Ectodermal cell (in vitro differentiated cells): Measurements from ENCODE around the gene LRCOL1.

ENCODE experiments used
- H3K27ac ChIP-seq: 2 replicates; pipeline ENCODE4 v1.7.0; 2013; ENCODE audit warnings: mild to moderate bottlenecking, low read depth, low read length; ENCODE audit not compliant: insufficient read depth, poor library complexity, severe bottlenecking
- H3K27me3 ChIP-seq: 2 replicates; pipeline ENCODE4 v1.7.0; 2013; ENCODE audit warnings: mild to moderate bottlenecking, low read length; ENCODE audit not compliant: insufficient read depth, control insufficient read depth, poor library complexity, severe bottlenecking
- H3K36me3 ChIP-seq: one replicate; pipeline ENCODE4 v1.7.0; 2013; ENCODE audit warnings: low read length; ENCODE audit not compliant: control insufficient read depth, insufficient read depth
- H3K4me1 ChIP-seq: one replicate; pipeline ENCODE4 v1.7.0; 2013; ENCODE audit warnings: low read length; ENCODE audit not compliant: control insufficient read depth, insufficient read depth
- H3K4me3 ChIP-seq: 2 replicates; pipeline ENCODE4 v1.7.0; 2013; ENCODE audit warnings: low read depth, low read length, control low read depth; ENCODE audit not compliant: insufficient read depth
- H3K9me3 ChIP-seq: 2 replicates; pipeline ENCODE4 v1.7.0; 2013; ENCODE audit warnings: mild to moderate bottlenecking, low read length, moderate library complexity; ENCODE audit not compliant: control insufficient read depth
- WGBS, 2 experiments: methylation state at CpG; one replicate each; pipeline ENCODE4 v1.1.7; 2013; ENCODE audit warnings: missing lambda C conversion rate in 2 of 2; 5-methylcytosine and 5-hydroxymethylcytosine counted together

Gene LRCOL1

DNA sequence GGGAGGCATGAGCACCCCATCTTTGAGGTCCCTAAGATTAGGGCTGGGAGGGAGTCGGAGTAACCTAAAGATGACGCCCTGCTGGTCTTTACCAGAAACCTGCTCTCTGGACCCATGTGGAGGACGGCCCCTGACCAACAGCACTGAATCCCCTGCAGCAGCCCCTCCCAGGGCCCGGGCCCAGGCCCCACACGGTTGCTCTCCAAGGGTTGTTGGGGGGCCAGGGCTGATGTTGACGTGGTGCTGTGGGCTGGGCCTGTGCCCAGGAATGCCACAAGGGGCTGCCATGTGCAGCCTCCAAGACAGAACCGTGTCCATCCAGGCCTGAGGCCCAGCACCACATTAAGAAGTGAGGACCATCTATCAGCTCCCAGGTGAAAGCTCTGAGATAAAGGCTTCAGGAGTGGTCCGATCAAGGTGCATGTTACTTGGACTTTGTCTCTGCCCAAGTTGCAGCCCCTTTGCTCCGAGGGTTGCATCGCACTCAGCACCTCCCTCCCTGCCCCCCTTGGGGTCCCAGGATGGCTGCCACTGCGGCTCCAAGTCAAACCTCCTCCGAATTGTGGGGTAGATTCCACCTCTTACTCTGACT, 29.6 kb downstream of the LRCOL1 start:
- no peak overlapping the region for H3K4me3 ChIP-seq
- 91% methylated on average over 12 of the region's 12 CpGs for whole genome bisulfite sequencing, 2 experiments
- no peaks in the 10 kb centered on the region for H3K9me3 ChIP-seq
- H3K36me3 ChIP-seq, result peaks cover 10% of the 10 kb centered on the region
- H3K4me1 ChIP-seq, result peaks cover 13% of the 10 kb centered on the region
- H3K27me3 ChIP-seq, result peaks cover 53% of the 10 kb centered on the region
- H3K27ac ChIP-seq, result no peak overlapping the region

DNA sequence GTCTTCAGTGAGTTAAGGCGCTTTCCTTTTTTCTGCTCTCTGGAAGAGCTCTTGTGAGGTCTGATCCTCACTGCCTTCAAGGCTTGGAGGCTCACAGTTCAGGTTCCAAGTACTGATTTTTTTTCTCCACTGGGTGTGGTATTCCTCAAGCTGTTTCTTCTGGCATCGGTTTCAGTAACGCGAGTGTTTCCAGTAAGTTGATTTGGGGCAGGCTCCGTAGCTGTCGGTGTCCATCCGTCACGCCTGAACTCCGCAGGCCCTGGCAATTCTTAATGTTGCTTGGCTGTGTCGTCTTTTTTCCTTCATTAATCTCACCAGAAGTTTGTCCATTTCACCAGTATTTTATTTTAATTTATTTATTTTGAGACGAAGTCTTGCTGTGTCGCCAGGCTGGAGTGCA, 30.6 kb downstream of the LRCOL1 start:
- H3K36me3 ChIP-seq, result peaks cover 12% of the 10 kb centered on the region
- H3K4me3 ChIP-seq, result no peak overlapping the region
- WGBS, 2 experiments, result 85 to 93% methylated on average over 12 of the region's 12 CpGs

DNA sequence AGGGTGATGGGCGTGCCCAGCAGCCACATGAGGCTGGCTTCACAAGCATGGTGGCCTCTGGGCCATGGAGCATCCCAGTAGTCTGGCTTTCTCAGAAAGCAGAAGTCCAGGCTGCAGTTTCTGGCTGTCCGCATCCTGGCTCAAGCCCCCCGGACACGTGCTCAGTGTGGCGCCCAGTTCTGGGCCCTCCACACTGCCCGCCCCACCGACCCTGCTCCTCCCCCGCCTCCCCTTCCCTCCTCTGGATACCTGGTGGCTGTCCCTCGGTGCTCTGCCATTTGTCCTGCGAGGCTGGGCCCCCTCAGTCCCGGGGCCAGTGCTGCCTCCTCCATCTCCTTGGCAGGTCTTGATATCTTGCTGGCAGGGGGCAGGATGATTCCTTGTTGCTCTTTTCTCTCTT, 31.6 kb downstream of the LRCOL1 start:
- Histone ChIP-seq H3K9me3 (no peaks in the 10 kb centered on the region), H3K4me3 (no peak overlapping the region), H3K27ac (no peak overlapping the region), H3K27me3 (peaks cover 34% of the 10 kb centered on the region), H3K36me3 (peaks cover 20% of the 10 kb centered on the region), H3K4me1 (peaks cover 10% of the 10 kb centered on the region)
- 90 to 91% methylated on average over 11 of the region's 11 CpGs for WGBS, 2 experiments

More for the DNA sequence above, 30.6 kb downstream of the LRCOL1 start:
- no peaks in the 10 kb centered on the region for H3K9me3 ChIP-seq
- H3K4me1 ChIP-seq, result peaks cover 13% of the 10 kb centered on the region
- H3K27me3 ChIP-seq, result peaks cover 43% of the 10 kb centered on the region
- no peak overlapping the region for H3K27ac ChIP-seq

DNA sequence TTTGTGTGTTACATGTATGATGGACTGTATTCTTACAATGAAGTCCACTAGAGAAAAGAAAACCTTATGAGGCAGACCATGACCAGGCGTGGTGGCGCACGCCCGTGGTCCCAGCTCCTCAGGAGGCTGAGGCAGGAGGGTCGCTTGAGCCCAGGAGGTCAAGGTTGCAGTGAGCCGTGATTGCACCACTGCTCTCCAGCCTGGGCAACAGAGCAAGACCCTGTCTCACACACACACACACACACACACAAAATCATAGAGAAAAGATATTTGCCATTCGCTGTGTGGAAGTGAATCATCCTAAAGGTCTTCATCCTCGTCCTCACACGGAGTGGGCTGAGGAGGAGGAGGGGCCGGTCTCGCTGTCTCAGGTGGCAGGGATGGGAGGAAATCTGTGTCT, 32.3 kb downstream of the LRCOL1 start:
- H3K4me1 ChIP-seq, result peaks cover 7% of the 10 kb centered on the region
- H3K27me3 ChIP-seq, result peaks cover 27% of the 10 kb centered on the region
- peaks cover 21% of the 10 kb centered on the region for H3K36me3 ChIP-seq
- WGBS, 2 experiments, result 95 to 96% methylated on average over 11 of the region's 11 CpGs
- H3K4me3 ChIP-seq, result no peak overlapping the region
- H3K27ac ChIP-seq, result no peak overlapping the region
- no peaks in the 10 kb centered on the region for H3K9me3 ChIP-seq

DNA sequence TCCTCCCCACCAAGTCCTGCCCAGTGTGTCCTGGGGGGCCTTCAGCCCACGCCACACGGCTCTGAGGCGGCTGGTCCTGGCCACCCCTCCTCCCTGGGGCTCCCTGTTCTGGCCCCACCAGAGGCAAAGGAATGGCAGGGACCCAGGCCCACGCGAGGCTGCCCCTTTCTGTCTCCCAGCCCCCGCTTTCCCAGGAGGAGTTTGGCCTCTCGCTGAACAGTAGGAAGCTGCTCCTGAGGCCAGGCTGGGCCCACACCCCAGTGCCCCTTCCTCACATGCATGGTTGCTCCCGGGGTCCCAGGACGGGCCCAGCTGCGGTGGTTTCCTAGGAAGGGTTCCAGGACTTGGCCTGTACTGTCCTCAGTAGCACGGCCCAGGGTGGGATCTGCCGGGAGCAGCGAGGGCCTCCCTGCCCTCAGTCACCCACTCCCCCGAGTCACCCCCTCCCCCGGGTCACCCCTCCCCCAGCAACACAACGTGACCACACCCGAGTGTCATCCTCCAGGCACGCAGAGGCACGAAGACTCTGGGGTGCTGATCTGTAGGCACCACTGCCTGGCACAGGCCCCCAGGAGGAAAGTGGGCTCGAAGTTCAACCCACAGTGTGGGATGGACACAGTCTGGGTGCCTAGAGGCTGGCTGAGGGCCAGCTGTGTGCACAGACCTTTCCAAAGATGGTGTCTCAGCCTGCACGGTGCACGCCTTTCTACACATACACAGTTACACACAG, 33.0 kb downstream of the LRCOL1 start:
- H3K27ac ChIP-seq, result no peak overlapping the region
- H3K4me3 ChIP-seq, result no peak overlapping the region
- 93 to 95% methylated on average over 22 of the region's 22 CpGs for WGBS, 2 experiments
- peaks cover 21% of the 10 kb centered on the region for H3K36me3 ChIP-seq
- H3K9me3 ChIP-seq, result no peaks in the 10 kb centered on the region
- H3K4me1 ChIP-seq, result peaks cover 2% of the 10 kb centered on the region
- peaks cover 19% of the 10 kb centered on the region for H3K27me3 ChIP-seq

DNA sequence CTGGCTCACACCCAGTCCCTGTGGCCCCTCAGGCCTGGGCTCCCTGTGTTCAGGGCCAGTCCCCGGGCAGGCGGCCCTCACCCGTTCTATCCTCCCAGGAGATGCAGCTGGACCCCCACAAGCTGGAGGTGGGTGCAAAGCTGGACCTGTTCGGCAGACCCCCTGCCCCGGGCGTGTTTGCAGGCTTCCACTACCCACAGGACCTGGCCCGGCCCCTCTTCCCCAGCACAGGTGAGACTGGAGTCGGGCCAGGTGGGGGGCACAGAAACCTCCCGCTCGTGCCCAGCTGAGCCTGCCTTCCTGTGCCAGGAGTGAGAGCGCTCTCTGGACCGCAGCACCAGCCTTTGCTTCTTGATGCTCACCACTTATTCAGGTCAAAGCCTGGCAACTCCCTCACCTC, 33.7 kb downstream of the LRCOL1 start:
- no peaks in the 10 kb centered on the region for H3K4me1 ChIP-seq
- peaks cover 21% of the 10 kb centered on the region for H3K36me3 ChIP-seq
- no peaks in the 10 kb centered on the region for H3K9me3 ChIP-seq
- 94 to 95% methylated on average over 12 of the region's 12 CpGs for WGBS, 2 experiments
- H3K4me3 ChIP-seq, result no peak overlapping the region
- peaks cover 12% of the 10 kb centered on the region for H3K27me3 ChIP-seq
- H3K27ac ChIP-seq, result no peak overlapping the region

DNA sequence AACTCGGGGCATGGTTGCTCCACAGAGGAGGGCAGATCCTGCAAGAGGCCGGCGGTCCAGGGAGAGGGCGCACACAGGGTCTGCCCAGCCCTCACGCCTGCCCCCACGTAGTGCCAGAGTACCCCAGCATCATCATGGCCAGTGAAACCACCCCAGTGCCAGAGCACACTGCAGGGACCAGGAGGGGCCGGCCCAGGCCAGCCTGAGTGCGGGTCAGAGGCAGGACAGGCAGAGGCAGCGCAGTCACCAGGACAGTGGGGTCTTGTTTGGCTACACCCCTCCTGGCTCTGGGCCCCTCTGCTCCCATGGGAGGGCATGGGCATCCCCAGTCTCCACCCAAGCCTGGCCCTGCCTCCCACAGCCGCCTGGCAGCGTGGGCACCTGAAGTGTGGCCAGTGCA, 34.7 kb downstream of the LRCOL1 start:
- H3K4me1 ChIP-seq, result no peaks in the 10 kb centered on the region
- H3K27me3 ChIP-seq, result peaks cover 2% of the 10 kb centered on the region
- H3K27ac ChIP-seq, result no peak overlapping the region
- H3K9me3 ChIP-seq, result no peaks in the 10 kb centered on the region
- WGBS, 2 experiments, result 94 to 97% methylated on average over 11 of the region's 11 CpGs
- no peak overlapping the region for H3K4me3 ChIP-seq
- peaks cover 21% of the 10 kb centered on the region for H3K36me3 ChIP-seq

DNA sequence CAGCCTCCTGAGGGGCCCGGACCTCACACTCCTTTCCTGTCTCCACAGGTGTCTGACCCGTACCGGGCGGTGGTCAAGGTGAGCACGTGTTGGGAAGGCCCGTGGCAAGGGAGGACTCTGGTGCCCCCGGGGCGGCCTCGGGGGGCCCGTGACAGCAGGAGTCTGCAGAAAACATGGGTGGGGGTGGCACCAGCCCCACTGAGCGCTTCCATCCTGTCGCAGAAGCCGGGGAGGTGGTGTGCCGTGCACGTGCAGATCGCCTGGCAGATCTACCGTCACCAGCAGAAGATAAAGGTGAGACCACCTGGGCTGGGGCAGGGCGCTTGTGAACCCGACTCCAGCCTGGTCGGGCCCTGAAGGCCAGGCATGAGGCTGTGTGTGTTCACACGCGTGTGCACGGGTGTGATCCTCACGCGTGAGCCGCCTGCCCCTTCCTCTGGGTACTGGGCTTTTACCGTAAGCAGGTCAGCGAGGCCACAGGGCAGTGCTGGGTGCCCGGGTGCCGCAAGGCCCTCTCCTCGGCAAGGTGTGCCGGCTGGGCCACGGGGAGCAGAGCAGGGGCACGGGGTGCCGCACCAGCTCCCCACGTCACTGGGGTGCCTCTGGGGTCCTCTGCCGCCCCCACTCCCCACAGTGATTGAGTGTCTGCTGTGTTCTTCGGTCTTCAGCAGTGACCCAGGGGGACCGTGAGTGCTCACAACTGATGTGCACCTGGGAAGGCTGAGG, 35.9 kb downstream of the LRCOL1 start:
- Histone ChIP-seq H3K4me3 (no peak overlapping the region), H3K27me3 (no peaks in the 10 kb centered on the region), H3K9me3 (no peaks in the 10 kb centered on the region), H3K4me1 (no peaks in the 10 kb centered on the region), H3K36me3 (peaks cover 21% of the 10 kb centered on the region), H3K27ac (no peak overlapping the region)
- WGBS, 2 experiments, result 96% methylated on average over 39 of the region's 39 CpGs

DNA sequence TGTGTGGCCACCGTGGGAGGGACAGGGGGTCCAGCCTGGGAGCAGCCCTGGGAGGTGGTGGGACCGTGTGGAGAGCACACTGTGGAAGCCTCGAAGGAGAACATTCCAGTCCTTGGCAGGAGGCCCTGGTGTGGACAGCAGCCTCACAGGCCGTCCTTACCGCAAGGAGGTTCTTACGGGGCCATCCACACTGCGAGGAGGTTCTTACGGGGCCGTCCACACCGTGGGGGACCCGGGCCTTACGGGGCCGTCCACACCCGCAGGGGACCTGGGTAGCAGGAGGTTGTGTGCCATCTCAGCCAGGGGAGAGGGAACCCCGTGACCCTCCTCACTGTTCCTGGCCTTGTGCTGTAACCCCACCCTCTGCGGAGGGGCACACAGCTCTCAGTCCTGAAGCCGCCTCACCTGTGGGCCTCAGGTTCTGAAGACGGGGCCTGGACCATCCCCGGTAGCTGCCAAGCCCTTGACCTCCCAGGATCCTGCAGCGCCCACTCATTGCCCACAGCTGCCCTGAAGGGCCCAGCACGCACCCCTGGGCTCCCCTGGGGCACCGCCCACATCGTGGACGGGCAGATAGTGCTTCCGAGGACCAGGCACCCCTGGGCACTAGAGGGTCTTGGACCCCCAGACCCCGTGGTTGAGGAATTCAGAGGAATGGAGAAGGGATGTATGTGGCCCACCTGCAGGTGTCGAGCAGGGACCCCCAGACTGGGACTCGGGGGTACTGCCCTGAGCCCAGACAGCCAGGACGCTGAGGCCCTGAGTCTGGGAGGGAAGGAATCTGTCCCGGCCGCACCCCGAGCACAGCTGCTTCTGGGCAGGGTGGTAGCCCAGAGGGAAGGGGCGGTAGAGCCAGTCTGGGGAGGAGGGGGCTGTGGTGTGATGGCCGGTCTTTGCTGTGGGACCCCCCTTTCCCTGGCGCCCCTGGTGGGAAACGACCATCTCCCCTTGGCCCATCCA, 37.3 kb downstream of the LRCOL1 start:
- 95% methylated on average over 36 of the region's 36 CpGs for WGBS, 2 experiments
- Histone ChIP-seq H3K4me3 (no peak overlapping the region), H3K36me3 (peaks cover 21% of the 10 kb centered on the region), H3K4me1 (no peaks in the 10 kb centered on the region), H3K27me3 (no peaks in the 10 kb centered on the region), H3K9me3 (no peaks in the 10 kb centered on the region), H3K27ac (no peak overlapping the region)
